Sciatic nerve (tissue), 2 donors: ENCODE measurements around the gene ARPC5L. TPM values are rescaled to one million over a fixed set of nuclear protein-coding genes. Genes with fewer than 3 reads are reported as not detected.
A peak's percentile ranks its signal among the peaks of the same experiment; 100 is the strongest.

ENCODE experiments used
- ATAC-seq: fragments of 200-7000 bp; cut with Tn5 transposase; one replicate; pipeline ENCODE4 v1.9.1; 2020; ENCODE audit warnings: mild to moderate bottlenecking, moderate library complexity
- DNase-seq: peaks from one replicate; pipeline ENCODE4 v3.0.0-alpha.2; 2020; ENCODE audit warnings: low spot score
- intact Hi-C: fragments of 100-400 bp; cut with DNase I; formaldehyde crosslinking; loops from one replicate; pipeline ENCODE4 v1.14.2; 2022
- total RNA-seq: library from RNA; stranded (reverse); fragmentation: NEBNext Ultra II Directional; extraction: Animal tissue kit (Norgen Biotek cat#: 25700); gene quantifications from one replicate; pipeline ENCODE4 v1.2.1, GENCODE V29; 2021
- donor health status: DM: no; HTN: no; CAD: no.
- donor health status: DM: no; HTN: no; CAD: no.

The ARPC5L gene
- total RNA-seq, 1 donor from 2014 or later = 21.7 TPM

- intact Hi-C loops = no loop called here
- DNase-seq (no peak), ATAC-seq (no peak)
Observed at GRCh38 chr9:124858330-124859046, 3.4 kb upstream of the ARPC5L start.

GRCh38 chr9:124859803-124860581 is 1.9 kb upstream of the ARPC5L start:
- no peak for ATAC-seq
- intact Hi-C loops = no loop called here
- no peak for DNase-seq

GRCh38 chr9:124860582-124861341 is 1.2 kb upstream of the ARPC5L start:
- no peak for ATAC-seq
- no peak for DNase-seq
- intact Hi-C loops = no loop called here

GRCh38 chr9:124863371-124863871 is 1.5 kb downstream of the ARPC5L start:
- DNase-seq = no peak
- no peak for ATAC-seq
- intact Hi-C loops = no loop called here

GRCh38 chr9:124868511-124869465 is 6.9 kb downstream of the ARPC5L start:
- peak; percentile 95 for ATAC-seq
- intact Hi-C loops = no loop called here

DNA sequence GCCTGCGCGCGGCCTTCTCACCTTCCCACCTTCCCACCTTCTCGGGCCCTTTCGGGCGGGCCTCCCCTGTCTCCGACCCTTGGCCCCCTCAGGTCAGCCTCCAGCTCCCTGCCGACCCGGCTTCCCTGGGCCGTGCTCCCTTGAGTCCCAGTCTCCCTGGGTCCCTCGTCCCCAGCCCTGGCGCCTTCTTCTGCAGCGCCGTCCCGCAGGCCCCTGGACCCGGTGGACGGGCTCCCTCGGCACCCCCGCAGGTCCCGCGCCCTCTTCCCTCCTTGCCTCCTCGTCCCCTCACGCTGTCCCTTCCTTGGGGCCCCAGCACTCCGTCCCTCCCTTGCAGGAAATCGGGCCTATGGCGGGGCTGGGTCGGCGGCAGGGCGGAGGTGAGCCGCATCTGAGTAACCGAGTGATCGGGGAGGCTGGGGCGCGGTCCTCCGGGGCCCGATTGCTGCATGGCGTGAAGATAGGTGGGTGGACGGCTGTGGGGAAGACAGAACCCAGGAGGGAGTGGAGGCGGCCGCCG is 7.6 kb downstream of the ARPC5L start:
- no peak for DNase-seq
- peak; percentile 7 for ATAC-seq
- intact Hi-C loops = no loop called here

More at GRCh38 chr9:124868511-124869465, 6.9 kb downstream of the ARPC5L start:
- peak; percentile 92 for DNase-seq

GRCh38 chr9:124869986-124870560 is 8.1 kb downstream of the ARPC5L start:
- intact Hi-C loops = no loop called here
- no peak for ATAC-seq
- DNase-seq = no peak

GRCh38 chr9:124870723-124871122 is 8.8 kb downstream of the ARPC5L start:
- intact Hi-C loops = no loop called here
- no peak for ATAC-seq
- no peak for DNase-seq

DNA sequence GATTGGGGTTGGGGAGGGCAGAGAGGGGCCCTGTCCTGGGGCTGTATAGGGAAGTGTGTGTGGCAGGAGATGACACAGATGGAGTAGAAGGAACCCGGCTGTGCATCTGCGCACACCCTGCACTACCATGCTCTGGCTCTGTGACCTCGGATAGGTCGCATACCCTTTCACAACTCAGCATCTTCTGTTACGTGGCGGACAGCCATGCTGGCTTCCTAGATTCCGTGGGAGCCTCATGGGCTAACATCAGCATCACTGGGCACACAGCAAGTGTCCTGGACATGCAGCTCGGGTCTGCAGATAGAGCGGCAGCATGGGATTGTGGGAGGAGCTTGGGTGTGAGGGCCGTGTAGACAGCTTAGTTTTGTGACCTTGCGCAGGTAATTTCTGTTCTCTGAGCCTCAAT is 9.2 kb downstream of the ARPC5L start:
- intact Hi-C loops = no loop called here
- no peak for ATAC-seq
- no peak for DNase-seq

DNA sequence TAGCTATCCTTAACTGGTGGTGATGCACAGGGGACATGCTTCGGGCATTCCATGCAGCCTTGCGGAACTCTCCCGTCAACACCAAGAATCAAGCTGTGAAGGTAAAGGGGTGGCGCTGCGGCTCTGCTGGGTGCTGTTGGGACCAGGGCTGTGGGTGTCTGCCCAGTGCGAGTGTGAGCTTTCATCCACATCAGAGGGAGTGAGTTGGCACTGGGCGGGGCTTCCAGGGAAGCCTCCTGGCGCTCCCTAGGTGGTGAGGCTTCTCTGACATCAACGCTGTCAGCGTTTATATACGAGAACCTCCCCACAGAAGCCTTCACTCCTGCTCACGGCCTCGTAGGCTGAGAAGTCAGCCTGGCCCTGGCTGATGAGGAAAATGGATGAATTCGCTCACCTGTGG is 11.7 kb downstream of the ARPC5L start:
- no peak for ATAC-seq
- intact Hi-C loops = no loop called here
- DNase-seq = no peak

- DNase-seq = no peak
- no peak for ATAC-seq
- intact Hi-C loops = no loop called here
Observed at GRCh38 chr9:124875501-124875900, 13.6 kb downstream of the ARPC5L start.

- ATAC-seq (no peak), DNase-seq (no peak)
- intact Hi-C loops = no loop called here
Observed at GRCh38 chr9:124877021-124877782, 15.3 kb downstream of the ARPC5L start.

GRCh38 chr9:124878021-124878420 is 16.1 kb downstream of the ARPC5L start:
- DNase-seq = no peak
- intact Hi-C loops = no loop called here
- ATAC-seq = no peak

- intact Hi-C loops = no loop called here
- DNase-seq (no peak), ATAC-seq (no peak)
Observed at GRCh38 chr9:124878518-124878917, 16.6 kb downstream of the ARPC5L start.

DNA sequence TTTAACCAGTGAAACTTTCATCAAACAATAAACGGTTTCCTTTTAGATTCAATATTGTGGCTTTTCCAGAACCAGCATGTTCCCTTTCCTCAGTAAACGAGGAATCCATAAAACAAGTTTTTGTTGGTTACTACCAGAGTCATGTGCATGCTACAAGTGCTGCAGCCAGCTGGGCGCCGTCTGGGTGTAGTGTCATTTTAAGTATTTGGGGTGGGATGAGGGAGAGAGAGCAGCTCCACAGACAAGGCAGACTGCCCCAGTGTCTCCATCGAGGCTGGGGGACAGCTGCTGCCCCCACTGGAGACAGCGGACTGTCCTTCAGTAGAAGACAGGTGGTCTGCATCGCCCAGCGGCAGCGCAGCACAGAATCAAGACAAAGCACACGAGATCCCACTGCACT is 17.3 kb downstream of the ARPC5L start:
- ATAC-seq (no peak), DNase-seq (no peak)
- intact Hi-C loops = no loop called here

DNA sequence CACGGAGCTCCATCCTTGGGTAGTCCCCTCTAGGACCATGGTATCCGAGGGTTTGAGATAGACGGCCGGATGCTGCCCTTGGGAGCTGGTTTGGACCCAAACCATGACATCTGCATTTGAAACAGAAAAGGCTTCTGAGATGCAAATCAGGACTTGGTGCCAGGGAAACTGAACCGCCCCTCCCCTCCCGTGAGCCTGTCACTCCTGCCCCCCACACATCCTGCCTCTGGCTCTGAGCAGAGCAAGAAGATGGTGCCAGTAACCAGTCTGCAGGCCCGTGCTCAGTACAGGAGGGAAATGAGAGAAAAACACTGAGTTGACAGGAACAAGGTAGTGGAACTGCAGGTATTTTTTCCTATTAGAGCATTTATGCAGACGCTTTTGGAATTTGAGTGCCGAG is 18.6 kb downstream of the ARPC5L start:
- intact Hi-C loops = no loop called here
- DNase-seq = no peak
- ATAC-seq = no peak

- DNase-seq = no peak
- no peak for ATAC-seq
- intact Hi-C loops = no loop called here
Observed at GRCh38 chr9:124881138-124881743, 19.3 kb downstream of the ARPC5L start.
